WTC11 (cell line): ENCODE data around the gene CAPN11. TPM values are rescaled to one million over a fixed set of nuclear protein-coding genes. Genes with fewer than 3 reads are reported as not detected.

Experiments used
- ATAC-seq: fragments of 200-7000 bp; cut with Tn5 transposase; 2 replicates; pipeline ENCODE4 v1.10.0; 2021; ENCODE audit warnings: mild to moderate bottlenecking, moderate library complexity
- CTCF ChIA-PET: fragments of 300-600 bp; sonication (Branson Sonifier 250); formaldehyde crosslinking; loops from one replicate; lab custom pipeline; 2021; ENCODE audit warnings: antibody characterized with exemption; lab: Charles Lee
- POLR2A ChIA-PET: fragments of 350-600 bp; sonication (Branson Sonifier 250); formaldehyde crosslinking; loops from one replicate; lab custom pipeline; 2021; ENCODE audit warnings: antibody characterized with exemption; lab: Charles Lee
- DNase-seq: peaks from one replicate; pipeline ENCODE4 v3.0.0; 2021; ENCODE audit warnings: low spot score
- H3K27ac Mint-ChIP-seq: 2 replicates; pipeline ENCODE4 v1.8.0; 2021; ENCODE audit warnings: mixed read lengths
- H3K27me3 Mint-ChIP-seq: 2 replicates; pipeline ENCODE4 v1.8.0; 2021; ENCODE audit warnings: low read depth, mild to moderate bottlenecking, moderate library complexity, mixed read lengths
- H3K36me3 Mint-ChIP-seq: 2 replicates; pipeline ENCODE4 v1.8.0; 2021; ENCODE audit warnings: mixed read lengths
- H3K4me1 Mint-ChIP-seq: 2 replicates; pipeline ENCODE4 v1.8.0; 2022; ENCODE audit warnings: mixed read lengths
- H3K4me3 Mint-ChIP-seq: 2 replicates; pipeline ENCODE4 v1.8.0; 2021; ENCODE audit warnings: mild to moderate bottlenecking, moderate library complexity, mixed read lengths
- H3K9me3 Mint-ChIP-seq: 2 replicates; pipeline ENCODE4 v1.8.0; 2021; ENCODE audit warnings: mixed read lengths
- ATF3 ChIP-seq: sonication (generic); formaldehyde crosslinking; conservative IDR thresholded peaks from 2 replicates; pipeline ENCODE4 v1.8.1; 2022; ENCODE audit warnings: mild to moderate bottlenecking, missing genetic modification reagents
- GABPB1 ChIP-seq: sonication (generic); formaldehyde crosslinking; IDR thresholded peaks from 2 replicates; pipeline ENCODE4 v1.8.1; 2023; ENCODE audit warnings: mild to moderate bottlenecking, missing genetic modification reagents
- IRF1 ChIP-seq: sonication (generic); formaldehyde crosslinking; IDR thresholded peaks from 2 replicates; pipeline ENCODE4 v1.8.0; 2023; ENCODE audit warnings: missing genetic modification reagents
- MXD4 ChIP-seq: fragments of 250-450 bp; sonication (Bioruptor Pico); IDR thresholded peaks from 2 replicates; pipeline ENCODE4 v1.8.0; 2021; ENCODE audit warnings: mild to moderate bottlenecking, moderate library complexity, borderline replicate concordance
- NR2C2 ChIP-seq: sonication (generic); formaldehyde crosslinking; IDR thresholded peaks from 2 replicates; pipeline ENCODE4 v1.8.0; 2022; ENCODE audit warnings: mild to moderate bottlenecking, missing genetic modification reagents
- PRDM15 ChIP-seq: sonication (generic); formaldehyde crosslinking; IDR thresholded peaks from 2 replicates; pipeline ENCODE4 v1.8.0; 2022; ENCODE audit warnings: missing genetic modification reagents
- PRRX2 ChIP-seq: fragments of 250-450 bp; sonication (Bioruptor Pico); IDR thresholded peaks from 2 replicates; pipeline ENCODE4 v1.8.0; 2021; ENCODE audit warnings: mild to moderate bottlenecking
- SMAD3 ChIP-seq: sonication (generic); formaldehyde crosslinking; IDR thresholded peaks from 2 replicates; pipeline ENCODE4 v1.8.0; 2022; ENCODE audit warnings: missing genetic modification reagents, mild to moderate bottlenecking, borderline replicate concordance
- TP53 ChIP-seq: sonication (generic); formaldehyde crosslinking; IDR thresholded peaks from 2 replicates; pipeline ENCODE4 v1.8.1; 2023; ENCODE audit warnings: mild to moderate bottlenecking, missing genetic modification reagents
- total RNA-seq: library from RNA; stranded (reverse); gene quantifications from 3 replicates; pipeline ENCODE4 v1.2.3, GENCODE V29; 2021
- TF ChIP-seq, protein P1 (sequence below): sonication (generic); formaldehyde crosslinking; IDR thresholded peaks from 2 replicates; pipeline ENCODE4 v1.8.0; 2022; ENCODE audit warnings: mild to moderate bottlenecking, missing genetic modification reagents
- TF ChIP-seq, protein P2 (sequence below): sonication (generic); formaldehyde crosslinking; IDR thresholded peaks from 2 replicates; pipeline ENCODE4 v1.8.1; 2023; ENCODE audit warnings: mild to moderate bottlenecking, moderate library complexity, missing genetic modification reagents
- TF ChIP-seq, protein P3 (sequence below): sonication (generic); formaldehyde crosslinking; IDR thresholded peaks from 2 replicates; pipeline ENCODE4 v1.8.1; 2023; ENCODE audit warnings: mild to moderate bottlenecking, missing genetic modification reagents, moderate library complexity

CAPN11 gene
- total RNA-seq, 1 experiment from 2014 or later: 2.3 TPM

GRCh38 chr6:44157152-44157521, 1.5 kb upstream of the CAPN11 start (continued):
- TF ChIP-seq, protein P1, sequence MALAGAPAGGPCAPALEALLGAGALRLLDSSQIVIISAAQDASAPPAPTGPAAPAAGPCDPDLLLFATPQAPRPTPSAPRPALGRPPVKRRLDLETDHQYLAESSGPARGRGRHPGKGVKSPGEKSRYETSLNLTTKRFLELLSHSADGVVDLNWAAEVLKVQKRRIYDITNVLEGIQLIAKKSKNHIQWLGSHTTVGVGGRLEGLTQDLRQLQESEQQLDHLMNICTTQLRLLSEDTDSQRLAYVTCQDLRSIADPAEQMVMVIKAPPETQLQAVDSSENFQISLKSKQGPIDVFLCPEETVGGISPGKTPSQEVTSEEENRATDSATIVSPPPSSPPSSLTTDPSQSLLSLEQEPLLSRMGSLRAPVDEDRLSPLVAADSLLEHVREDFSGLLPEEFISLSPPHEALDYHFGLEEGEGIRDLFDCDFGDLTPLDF (CRISPR knock-in tag): no peak

DNA sequence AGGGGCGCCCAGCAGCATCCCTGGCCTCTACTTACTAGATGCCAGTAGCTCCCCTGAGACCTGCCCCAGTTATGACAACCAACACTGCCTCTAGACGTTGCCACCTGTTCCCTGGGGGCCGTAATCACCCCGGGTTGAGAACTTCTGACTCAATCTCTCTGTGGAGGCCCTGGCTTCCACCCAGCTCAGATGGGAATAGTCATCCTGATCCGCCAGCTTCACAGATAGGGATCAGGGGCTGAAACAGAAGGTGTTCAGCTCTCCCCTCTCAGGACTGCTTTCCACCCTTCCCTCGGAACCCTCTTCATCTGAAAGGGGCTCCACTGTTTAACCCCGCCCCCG, 3.3 kb downstream of the CAPN11 start:
- ChIA-PET CTCF (interaction anchor here (1.1 to 4.6 kb wide), 3 partner anchors 11 to 151 kb away, joined by 3 to 22 read pairs (median 4); partner anchors contain the start of genes AARS2 and SLC35B2), POLR2A (no interaction called here)
- DNase-seq: no peak
- no peak overlapping the region for H3K4me3 Mint-ChIP-seq
- no peaks in the 10 kb centered on the region for H3K9me3 Mint-ChIP-seq
- no peak for ATAC-seq
- peaks cover 45% of the 10 kb centered on the region for H3K4me1 Mint-ChIP-seq
- no peaks in the 10 kb centered on the region for H3K36me3 Mint-ChIP-seq
- no peaks in the 10 kb centered on the region for H3K27me3 Mint-ChIP-seq
- H3K27ac Mint-ChIP-seq: no peak overlapping the region
- TF ChIP-seq, protein P1 (CRISPR knock-in tag): no peak
- no peak for TF ChIP-seq PRDM15 (CRISPR knock-in tag)
- TF ChIP-seq MXD4 (CRISPR knock-in tag): no peak
- no peak for TF ChIP-seq SMAD3 (CRISPR knock-in tag)
- no peak for TF ChIP-seq ATF3 (CRISPR knock-in tag)
- no peak for TF ChIP-seq PRRX2
- TF ChIP-seq, protein P2, sequence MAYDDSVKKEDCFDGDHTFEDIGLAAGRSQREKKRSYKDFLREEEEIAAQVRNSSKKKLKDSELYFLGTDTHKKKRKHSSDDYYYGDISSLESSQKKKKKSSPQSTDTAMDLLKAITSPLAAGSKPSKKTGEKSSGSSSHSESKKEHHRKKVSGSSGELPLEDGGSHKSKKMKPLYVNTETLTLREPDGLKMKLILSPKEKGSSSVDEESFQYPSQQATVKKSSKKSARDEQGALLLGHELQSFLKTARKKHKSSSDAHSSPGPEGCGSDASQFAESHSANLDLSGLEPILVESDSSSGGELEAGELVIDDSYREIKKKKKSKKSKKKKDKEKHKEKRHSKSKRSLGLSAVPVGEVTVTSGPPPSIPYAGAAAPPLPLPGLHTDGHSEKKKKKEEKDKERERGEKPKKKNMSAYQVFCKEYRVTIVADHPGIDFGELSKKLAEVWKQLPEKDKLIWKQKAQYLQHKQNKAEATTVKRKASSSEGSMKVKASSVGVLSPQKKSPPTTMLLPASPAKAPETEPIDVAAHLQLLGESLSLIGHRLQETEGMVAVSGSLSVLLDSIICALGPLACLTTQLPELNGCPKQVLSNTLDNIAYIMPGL: no peak
- TF ChIP-seq NR2C2 (CRISPR knock-in tag): no peak
- no peak for TF ChIP-seq IRF1 (CRISPR knock-in tag)
- TF ChIP-seq TP53 (CRISPR knock-in tag): no peak
- TF ChIP-seq, protein P3, sequence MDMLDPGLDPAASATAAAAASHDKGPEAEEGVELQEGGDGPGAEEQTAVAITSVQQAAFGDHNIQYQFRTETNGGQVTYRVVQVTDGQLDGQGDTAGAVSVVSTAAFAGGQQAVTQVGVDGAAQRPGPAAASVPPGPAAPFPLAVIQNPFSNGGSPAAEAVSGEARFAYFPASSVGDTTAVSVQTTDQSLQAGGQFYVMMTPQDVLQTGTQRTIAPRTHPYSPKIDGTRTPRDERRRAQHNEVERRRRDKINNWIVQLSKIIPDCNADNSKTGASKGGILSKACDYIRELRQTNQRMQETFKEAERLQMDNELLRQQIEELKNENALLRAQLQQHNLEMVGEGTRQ (CRISPR knock-in tag): no peak
- no peak for TF ChIP-seq GABPB1 (CRISPR knock-in tag)
